ACC112 (cell line): ENCODE results near the gene ZSCAN16.
"Not testable (repeated sequence)": the region's sequence is repeated elsewhere in the genome, so short reads cannot be mapped to it uniquely, and the experiment has no call there.

Experiments used
- H2AFZ ChIP-seq: fragments of 200-600 bp; sonication (generic); one replicate; pipeline ENCODE4 v1.6.0; 2017; ENCODE audit warnings: antibody characterized with exemption, low read length; ENCODE audit not compliant: unreplicated experiment
- H3K27ac ChIP-seq: fragments of 200-600 bp; sonication (generic); 2 replicates; pipeline ENCODE4 v1.5.1; 2014; ENCODE audit warnings: low read depth, mild to moderate bottlenecking, antibody characterized with exemption, low read length, moderate library complexity
- H3K27me3 ChIP-seq: fragments of 200-600 bp; sonication (generic); 2 replicates; pipeline ENCODE4 v1.6.1; 2014; ENCODE audit warnings: mild to moderate bottlenecking, antibody characterized with exemption, low read length, moderate library complexity, mixed read lengths; ENCODE audit not compliant: insufficient read depth
- H3K36me3 ChIP-seq: fragments of 200-600 bp; sonication (generic); 2 replicates; pipeline ENCODE4 v1.6.1; 2016; ENCODE audit warnings: mild to moderate bottlenecking, antibody characterized with exemption, low read length, moderate library complexity, mixed read lengths; ENCODE audit not compliant: insufficient read depth
- H3K4me1 ChIP-seq: fragments of 200-600 bp; sonication (generic); one replicate; pipeline ENCODE4 v1.6.1; 2016; ENCODE audit warnings: low read length, mixed read lengths; ENCODE audit not compliant: insufficient read depth, unreplicated experiment, control insufficient read depth
- H3K4me3 ChIP-seq: fragments of 200-600 bp; sonication (generic); 2 replicates; pipeline ENCODE4 v1.5.1; 2014; ENCODE audit warnings: mild to moderate bottlenecking, low read depth, low read length
- H3K79me2 ChIP-seq: fragments of 200-600 bp; sonication (generic); one replicate; pipeline ENCODE4 v1.6.0; 2016; ENCODE audit warnings: low read length; ENCODE audit not compliant: control insufficient read depth, unreplicated experiment, insufficient read depth

ZSCAN16 gene

GRCh38 chr6:28124350-28124970 is at the start of gene ZSCAN16:
Gene ZSCAN16, plus strand, starts transcription at chr6:28124609. Its CDS starts 835 bp downstream, at chr6:28125444.
- peak within 1 kb of the TSS; percentile 97 for H2AFZ ChIP-seq

GRCh38 chr6:28078050-28078449 is 46.4 kb upstream of the ZSCAN16 start:
- no peaks in the 10 kb centered on the region for H3K36me3 ChIP-seq
- H3K4me1 ChIP-seq: peaks cover 3% of the 10 kb centered on the region
- H3K79me2 ChIP-seq: no peaks in the 10 kb centered on the region
- H3K4me3 ChIP-seq: no peak overlapping the region
- no peak overlapping the region for H3K27ac ChIP-seq
- peaks cover 9% of the 10 kb centered on the region for H3K27me3 ChIP-seq
- H2AFZ ChIP-seq: no peak overlapping the region

More at GRCh38 chr6:28124350-28124970, at the start of gene ZSCAN16:
- H3K4me3 ChIP-seq: peak within 1 kb of the TSS; percentile 85
- no peak within 1 kb of the TSS for H3K27ac ChIP-seq
- H3K36me3 ChIP-seq: peaks cover 8% of the 10 kb centered on the region
- H3K4me1 ChIP-seq: peaks cover 9% of the 10 kb centered on the region
- H3K79me2 ChIP-seq: peaks cover 29% of the 10 kb centered on the region
- no peaks in the 10 kb centered on the region for H3K27me3 ChIP-seq

- no peaks in the 10 kb centered on the region for H3K36me3 ChIP-seq
- no peaks in the 10 kb centered on the region for H3K79me2 ChIP-seq
- H3K4me1 ChIP-seq: peaks cover 3% of the 10 kb centered on the region
- no peak overlapping the region for H3K27ac ChIP-seq
- H3K4me3 ChIP-seq: no peak overlapping the region
- H3K27me3 ChIP-seq: peaks cover 1% of the 10 kb centered on the region; the same call in 1 of the 2 replicates
- no peak overlapping the region for H2AFZ ChIP-seq
Measured at GRCh38 chr6:28078836-28079235, 45.6 kb upstream of the ZSCAN16 start.

GRCh38 chr6:28080381-28080630 is 44.1 kb upstream of the ZSCAN16 start, which contains the start of gene ZNF165:
Gene ZNF165, plus strand, starts transcription at chr6:28080568. Its CDS starts 4,913 bp downstream, at chr6:28085481.
- H3K79me2 ChIP-seq, H3K36me3 ChIP-seq, H3K27me3 ChIP-seq, H3K4me1 ChIP-seq: not testable (repeated sequence)
- H2AFZ ChIP-seq: peak within 1 kb of the TSS; percentile 99
- peak within 1 kb of the TSS; percentile 87 for H3K27ac ChIP-seq
- peak within 1 kb of the TSS; percentile 92 for H3K4me3 ChIP-seq

GRCh38 chr6:28080631-28081485 is 43.6 kb upstream of the ZSCAN16 start:
- Histone ChIP-seq H3K4me1 (peaks cover 3% of the 10 kb centered on the region), H3K79me2 (no peaks in the 10 kb centered on the region), H3K4me3 (peak overlapping the region; percentile 92), H3K27me3 (no peaks in the 10 kb centered on the region), H3K27ac (peak overlapping the region; percentile 87), H3K36me3 (peaks cover 2% of the 10 kb centered on the region; the same call in 1 of the 2 replicates), H2AFZ (peak overlapping the region; percentile 99)

GRCh38 chr6:28081486-28081751 is 43.0 kb upstream of the ZSCAN16 start:
- peaks cover 3% of the 10 kb centered on the region for H3K4me1 ChIP-seq
- peak overlapping the region; percentile 87 for H3K27ac ChIP-seq
- H3K36me3 ChIP-seq: peaks cover 4% of the 10 kb centered on the region; the same call in 1 of the 2 replicates
- no peaks in the 10 kb centered on the region for H3K79me2 ChIP-seq
- H2AFZ ChIP-seq: peak overlapping the region; percentile 99
- H3K4me3 ChIP-seq: peak overlapping the region; percentile 92
- no peaks in the 10 kb centered on the region for H3K27me3 ChIP-seq

- Histone ChIP-seq H3K79me2 (no peaks in the 10 kb centered on the region), H3K4me1 (peaks cover 3% of the 10 kb centered on the region), H3K4me3 (no peak overlapping the region), H2AFZ (no peak overlapping the region), H3K27me3 (no peaks in the 10 kb centered on the region), H3K36me3 (peaks cover 4% of the 10 kb centered on the region; the same call in 1 of the 2 replicates), H3K27ac (no peak overlapping the region)
Measured at GRCh38 chr6:28082939-28083338, 41.5 kb upstream of the ZSCAN16 start.

GRCh38 chr6:28089054-28089453 is 35.4 kb upstream of the ZSCAN16 start:
- no peak overlapping the region for H3K4me3 ChIP-seq
- no peak overlapping the region for H2AFZ ChIP-seq
- no peaks in the 10 kb centered on the region for H3K79me2 ChIP-seq
- H3K27ac ChIP-seq: no peak overlapping the region
- no peaks in the 10 kb centered on the region for H3K4me1 ChIP-seq
- peaks cover 8% of the 10 kb centered on the region; the same call in 1 of the 2 replicates for H3K36me3 ChIP-seq
- peaks cover 21% of the 10 kb centered on the region; the same call in 1 of the 2 replicates for H3K27me3 ChIP-seq

- Histone ChIP-seq H3K79me2 (no peaks in the 10 kb centered on the region), H3K27ac (no peak overlapping the region), H3K4me1 (no peaks in the 10 kb centered on the region), H2AFZ (peak overlapping the region; percentile 73), H3K4me3 (peak overlapping the region; percentile 64), H3K36me3 (peaks cover 4% of the 10 kb centered on the region; the same call in 1 of the 2 replicates), H3K27me3 (peaks cover 21% of the 10 kb centered on the region; the same call in 1 of the 2 replicates)
Measured at GRCh38 chr6:28090917-28091586, 33.4 kb upstream of the ZSCAN16 start.

GRCh38 chr6:28102222-28102621 is 22.2 kb upstream of the ZSCAN16 start:
- not testable (repeated sequence) for H3K4me3 ChIP-seq, H3K27me3 ChIP-seq, H3K79me2 ChIP-seq, H2AFZ ChIP-seq, H3K27ac ChIP-seq, H3K36me3 ChIP-seq, H3K4me1 ChIP-seq
